Neural progenitor cell (in vitro differentiated cells): ENCODE data around the gene GOLM1.

Source experiments
- CTCF ChIP-seq: fragments of 200-600 bp; sonication (generic); IDR thresholded peaks from 2 replicates; pipeline ENCODE4 v1.5.1; 2017; ENCODE audit warnings: antibody characterized with exemption, mild to moderate bottlenecking
- EZH2 ChIP-seq: fragments of 200-600 bp; sonication (generic); IDR thresholded peaks from 2 replicates; pipeline ENCODE4 v1.6.1; 2017; ENCODE audit warnings: antibody characterized with exemption, mild to moderate bottlenecking, moderate library complexity

GRCh38 chr9:86102626-86103025, 3.3 kb upstream of the GOLM1 start:
- no peak for TF ChIP-seq CTCF
- TF ChIP-seq EZH2, result no peak
